AG09309 (cell line): ENCODE measurements around the gene FOXJ3.

ENCODE experiments used
- DNase-seq: peaks from one replicate; pipeline ENCODE4 v3.0.0-alpha.2; 2010; ENCODE audit warnings: low read depth
- H3K4me3 ChIP-seq: 2 replicates; pipeline ENCODE4 v1.5.1; 2011; ENCODE audit warnings: mild to moderate bottlenecking, low read depth, low read length, moderate library complexity; ENCODE audit not compliant: control insufficient read depth
- CTCF ChIP-seq: IDR thresholded peaks from 2 replicates; pipeline ENCODE4 v1.5.1; 2011; ENCODE audit warnings: mild to moderate bottlenecking, low read depth, low read length, inconsistent platforms; ENCODE audit not compliant: insufficient read depth, control insufficient read depth; ENCODE audit errors: missing control alignments

FOXJ3 gene

GRCh38 chr1:42177541-42177981, 157.5 kb downstream of the FOXJ3 start:
- no peak for TF ChIP-seq CTCF
- peak; percentile 82 for DNase-seq
- H3K4me3 ChIP-seq, result no peak overlapping the region

GRCh38 chr1:42176902-42177519, 158.0 kb downstream of the FOXJ3 start:
- DNase-seq, result no peak

GRCh38 chr1:42175314-42176054, 159.6 kb downstream of the FOXJ3 start:
- no peak for DNase-seq
- H3K4me3 ChIP-seq, result no peak overlapping the region
- TF ChIP-seq CTCF, result no peak

More at GRCh38 chr1:42176902-42177519, 158.0 kb downstream of the FOXJ3 start:
- H3K4me3 ChIP-seq, result no peak overlapping the region
- TF ChIP-seq CTCF, result peak; percentile 76

- no peak for TF ChIP-seq CTCF
- H3K4me3 ChIP-seq, result no peak overlapping the region
- no peak for DNase-seq
These were observed 160.9 kb downstream of the FOXJ3 start for GRCh38 chr1:42173961-42174735.

GRCh38 chr1:42173155-42173933, 161.7 kb downstream of the FOXJ3 start:
- DNase-seq, result no peak

More at GRCh38 chr1:42173155-42173933, 161.7 kb downstream of the FOXJ3 start:
- TF ChIP-seq CTCF, result peak; percentile 96
- no peak overlapping the region for H3K4me3 ChIP-seq
